ENCODE results near the gene TSGA10.
"Not testable (repeated sequence)": the region's sequence is repeated elsewhere in the genome, so short reads cannot be mapped to it uniquely, and the experiment has no call there.

The TSGA10 gene

GRCh38 chr2:99153921-99154604, 679 bp downstream of the TSGA10 start:
- no peak for DNase-seq (ENCODE audit: low read depth)

GRCh38 chr2:99152199-99152895, 2.4 kb downstream of the TSGA10 start:
- DNase-seq (ENCODE audit: low read depth) = no peak

- DNase-seq (ENCODE audit: low read depth) = no peak
Observed at GRCh38 chr2:99150706-99151105, 4.0 kb downstream of the TSGA10 start.

- peak; percentile 96 for DNase-seq (ENCODE audit: low read depth)
Observed at GRCh38 chr2:99141110-99142108, 13.3 kb downstream of the TSGA10 start, which contains the start of gene C2orf15. Gene C2orf15 (plus strand): TSS chr2:99141707. CDS start chr2:99150559, 8,852 bp downstream.

- no peak for DNase-seq (ENCODE audit: low read depth)
Observed at GRCh38 chr2:99140860-99141109, 14.0 kb downstream of the TSGA10 start.

GRCh38 chr2:99140056-99140859, 14.5 kb downstream of the TSGA10 start:
- no peak for DNase-seq (ENCODE audit: low read depth)

- DNase-seq (ENCODE audit: low read depth) = no peak
Observed at GRCh38 chr2:99139003-99139402, 15.7 kb downstream of the TSGA10 start.

- not testable (repeated sequence) for DNase-seq (ENCODE audit: low read depth)
Observed at GRCh38 chr2:99135044-99135556, 19.6 kb downstream of the TSGA10 start.

- DNase-seq (ENCODE audit: low read depth) = no peak
Observed at GRCh38 chr2:99127981-99128380, 26.8 kb downstream of the TSGA10 start.

- DNase-seq (ENCODE audit: low read depth) = no peak
Observed at GRCh38 chr2:99112617-99113016, 42.1 kb downstream of the TSGA10 start.

GRCh38 chr2:99111945-99112344, 42.8 kb downstream of the TSGA10 start:
- DNase-seq (ENCODE audit: low read depth) = no peak

GRCh38 chr2:99111236-99111635, 43.5 kb downstream of the TSGA10 start:
- no peak for DNase-seq (ENCODE audit: low read depth)

GRCh38 chr2:99106913-99107312, 47.8 kb downstream of the TSGA10 start:
- no peak for DNase-seq (ENCODE audit: low read depth)

GRCh38 chr2:99104006-99104405, 50.7 kb downstream of the TSGA10 start:
- DNase-seq (ENCODE audit: low read depth) = no peak

GRCh38 chr2:99101697-99102096, 53.0 kb downstream of the TSGA10 start:
- no peak for DNase-seq (ENCODE audit: low read depth)

GRCh38 chr2:99096728-99097127, 58.0 kb downstream of the TSGA10 start:
- DNase-seq (ENCODE audit: low read depth) = no peak

- no peak for DNase-seq (ENCODE audit: low read depth)
Observed at GRCh38 chr2:99088017-99088416, 66.7 kb downstream of the TSGA10 start.

- DNase-seq (ENCODE audit: low read depth) = no peak
Observed at GRCh38 chr2:99086385-99086784, 68.4 kb downstream of the TSGA10 start.

- no peak for DNase-seq (ENCODE audit: low read depth)
Observed at GRCh38 chr2:99085421-99085820, 69.3 kb downstream of the TSGA10 start.

GRCh38 chr2:99084256-99084655, 70.5 kb downstream of the TSGA10 start:
- no peak for DNase-seq (ENCODE audit: low read depth)

- DNase-seq (ENCODE audit: low read depth) = no peak
Observed at GRCh38 chr2:99081891-99082290, 72.9 kb downstream of the TSGA10 start.

GRCh38 chr2:99079226-99079625, 75.5 kb downstream of the TSGA10 start:
- DNase-seq (ENCODE audit: low read depth) = no peak

Measured in activated T-cell treated with anti-CD3 and anti-CD28 coated beads for 24 hours (primary cell).